K562 (cell line): ENCODE results near the gene ITPR3. TPM values are rescaled to one million over a fixed set of nuclear protein-coding genes. Genes with fewer than 3 reads are reported as not detected.

Source experiments
- ATAC-seq: fragments of 200-7000 bp; cut with Tn5 transposase; 3 replicates; pipeline ENCODE4 v1.9.1; 2020; ENCODE audit warnings: moderate library complexity
- BruUV-seq: library from RNA; stranded (reverse); fragments of 400-500 nt; replicated peaks from 2 replicates; lab custom pipeline; 2021; lab: Mats Ljungman, UMichigan
- CTCF ChIA-PET: fragments of 300-600 bp; formaldehyde crosslinking; extraction: SDS; loops from one replicate; lab custom pipeline; 2021; ENCODE audit warnings: low intra/inter-chr PET ratio; lab: Yijun Ruan, JAX
- POLR2A ChIA-PET: fragments of 300-600, 350-650 bp; sonication (Branson Sonifier 250); formaldehyde crosslinking; extraction: SDS; loops from one replicate; lab custom pipeline; 2021; ENCODE audit warnings: antibody characterized with exemption, inconsistent platforms; lab: Yijun Ruan, JAX
- DNase-seq, 4 experiments: peaks; one replicate each; pipeline versions ENCODE4 v3.0.0 to v3.0.0-alpha.2; 2011 to 2018; ENCODE audit warnings: low spot score in 3 of 4, mixed read lengths in 3 of 4; ENCODE audit errors: extremely low read depth in 1 of 4
- FAIRE-seq: peaks from 2 replicates; lab custom pipeline; 2011; peaks lifted over from hg19 to GRCh38; lab: Jason Lieb, UNC
- H2AFZ ChIP-seq: 2 replicates; pipeline ENCODE4 v1.6.0; 2011; ENCODE audit warnings: low read depth, low read length, control low read depth, inconsistent platforms
- H3K27ac ChIP-seq: fragments of 200-600 bp; 3 replicates; pipeline ENCODE4 v1.8.0; 2011; ENCODE audit warnings: low read depth, mild to moderate bottlenecking, control low read depth, inconsistent platforms, low read length, moderate library complexity, mixed read lengths; ENCODE audit errors: extremely low read depth
- H3K27me3 ChIP-seq, 2 experiments: fragments of 300-600 bp in 1 of 2; 2 replicates in 1 of 2; 3 replicates in 1 of 2; pipeline versions ENCODE4 v1.6.0 to v1.8.0; 2011; ENCODE audit warnings: inconsistent platforms in 2 of 2, low read length in 2 of 2, mild to moderate bottlenecking in 1 of 2, mixed read lengths in 1 of 2, moderate library complexity in 1 of 2; ENCODE audit not compliant: control insufficient read depth in 2 of 2, insufficient read depth in 2 of 2
- H3K36me3 ChIP-seq: fragments of 300-600 bp; 3 replicates; pipeline ENCODE4 v1.8.0; 2011; ENCODE audit warnings: mild to moderate bottlenecking, low read length, inconsistent platforms; ENCODE audit not compliant: control insufficient read depth, insufficient read depth
- H3K4me1 ChIP-seq, 2 experiments: fragments of 200-600 bp in 1 of 2; replicated peaks in 1 of 2; 2 replicates in 1 of 2; 3 replicates in 1 of 2; pipeline versions ENCODE4 v1.5.1 to v1.8.0; 2011; ENCODE audit warnings: inconsistent platforms in 2 of 2, low read length in 2 of 2, mild to moderate bottlenecking in 1 of 2, mixed read lengths in 1 of 2, moderate library complexity in 1 of 2; ENCODE audit not compliant: control insufficient read depth in 2 of 2, insufficient read depth in 2 of 2
- H3K4me2 ChIP-seq: 2 replicates; pipeline ENCODE4 v1.6.1; 2011; ENCODE audit warnings: low read length, control low read depth, inconsistent platforms, mixed read lengths; ENCODE audit not compliant: insufficient read depth
- H3K4me3 ChIP-seq: fragments of 200-600 bp; sonication (generic), shearing (Covaris generic); 2 replicates; pipeline ENCODE4 v1.5.1; 2016; ENCODE audit warnings: control low read depth, inconsistent platforms
- H3K79me2 ChIP-seq: fragments of 200-600 bp; 3 replicates; pipeline ENCODE4 v1.8.0; 2011; ENCODE audit warnings: low read length, inconsistent platforms; ENCODE audit not compliant: control insufficient read depth, insufficient read depth
- H3K9ac ChIP-seq, 2 experiments: 2 replicates each; pipeline versions ENCODE4 v1.6.0 to v1.6.1; 2011; ENCODE audit warnings: low read depth in 2 of 2, low read length in 2 of 2, control low read depth in 1 of 2, inconsistent platforms in 1 of 2, mild to moderate bottlenecking in 1 of 2, mixed read lengths in 1 of 2; ENCODE audit not compliant: insufficient read depth in 1 of 2
- H3K9me1 ChIP-seq: one replicate; pipeline ENCODE4 v1.6.0; 2011; ENCODE audit warnings: inconsistent platforms, mild to moderate bottlenecking, low read length, moderate library complexity; ENCODE audit not compliant: control insufficient read depth, insufficient read depth
- H3K9me3 ChIP-seq: replicated peaks from 2 replicates; pipeline ENCODE4 v1.5.1; 2011; ENCODE audit warnings: low read depth, low read length, inconsistent platforms; ENCODE audit not compliant: control insufficient read depth, insufficient read depth
- H4K20me1 ChIP-seq: replicated peaks from 2 replicates; pipeline ENCODE4 v1.6.1; 2011; ENCODE audit warnings: low read length, inconsistent platforms, mixed read lengths; ENCODE audit not compliant: control insufficient read depth, insufficient read depth
- FIP1L1 ChIP-seq: fragments of 200-400 bp; formaldehyde crosslinking; IDR thresholded peaks from 2 replicates; pipeline ENCODE4 v1.6.1; 2018; ENCODE audit warnings: mild to moderate bottlenecking, low read depth, low read length; ENCODE audit not compliant: poor library complexity, severe bottlenecking
- HDAC1 ChIP-seq, 2 experiments: fragments of 450-650 bp; IDR thresholded peaks; 2 replicates each; pipeline ENCODE4 v1.6.1; 2016 to 2017; ENCODE audit warnings: inconsistent platforms in 1 of 2, mild to moderate bottlenecking in 1 of 2, moderate library complexity in 1 of 2
- HEY1 ChIP-seq: fragments of 250-450 bp; sonication (Bioruptor Pico); IDR thresholded peaks from 2 replicates; pipeline ENCODE4 v1.5.0; 2020; ENCODE audit warnings: mild to moderate bottlenecking, moderate library complexity, borderline replicate concordance
- MCM5 ChIP-seq: fragments of 450-650 bp; IDR thresholded peaks from 2 replicates; pipeline ENCODE4 v1.6.1; 2016; ENCODE audit warnings: low read depth
- NR4A1 ChIP-seq, 2 experiments: fragments of 250-450 bp in 1 of 2; fragments of 450-650 bp in 1 of 2; sonication (Bioruptor Pico) in 1 of 2; IDR thresholded peaks; 2 replicates each; pipeline versions ENCODE4 v1.4.0 to v1.6.1; 2016 to 2020; ENCODE audit warnings: mild to moderate bottlenecking in 2 of 2, missing compliant biosample characterization in 1 of 2, missing genetic modification characterization in 1 of 2, moderate library complexity in 1 of 2
- PHB ChIP-seq: fragments of 250-450 bp; sonication (Bioruptor Pico); IDR thresholded peaks from 2 replicates; pipeline ENCODE4 v1.5.0; 2021
- ZNF124 ChIP-seq: sonication (generic); formaldehyde crosslinking; IDR thresholded peaks from 2 replicates; pipeline ENCODE4 v1.8.1; 2022; ENCODE audit warnings: missing genetic modification reagents
- WGBS: fragments of 100-300 bp; shearing (Covaris generic); methylation state at CpG from one replicate; pipeline ENCODE4 v1.1.6; 2016; ENCODE audit warnings: low coverage, mixed read lengths; ENCODE audit not compliant: insufficient coverage; ENCODE audit errors: missing lambda C conversion rate; 5-methylcytosine and 5-hydroxymethylcytosine counted together
- in situ Hi-C: fragments of 300-500 bp; cut with MboI; formaldehyde crosslinking; loops from 4 replicates; pipeline ENCODE4 v1.15.0; 2018; ENCODE audit warnings: inconsistent platforms, mixed read lengths
- intact Hi-C: fragments of 100-400 bp; cut with micrococcal nuclease; formaldehyde crosslinking; loops from 2 replicates; pipeline ENCODE4 v1.14.2; 2022
- polyA plus RNA-seq, 8 experiments: library from polyadenylated mRNA; depleted of rRNA in 4 of 8; stranded (reverse) in 5 of 8; unstranded in 3 of 8; fragments of >200 nt; fragmentation: Nextera tagmentation in 2 of 8; fragmentation: Illumina TruSeq in 1 of 8; extraction: Ambion mirVana in 2 of 8; extraction: Trizol in 1 of 8; gene quantifications; 2 replicates each; pipeline versions ENCODE4 v1.2.1 to v1.2.3, GENCODE V29; 2011 to 2014; ENCODE audit warnings: inconsistent platforms in 1 of 8, missing spikeins in 1 of 8
- total RNA-seq, 7 experiments: library from RNA; depleted of rRNA in 6 of 7; stranded (reverse); fragments of >200 nt in 6 of 7; fragmentation: Illumina TruSeq in 2 of 7; extraction: Trizol in 2 of 7; gene quantifications; 2 replicates each; pipeline versions ENCODE4 v1.2.1 to v1.2.3, GENCODE V29; 2011 to 2021; ENCODE audit warnings: low replicate concordance in 1 of 7
- TF ChIP-seq, protein P1 (sequence below): fragments of 450-650 bp; formaldehyde crosslinking; IDR thresholded peaks from 2 replicates; pipeline ENCODE4 v1.4.0; 2020; ENCODE audit warnings: mild to moderate bottlenecking, mixed read lengths
- TF ChIP-seq, protein P2 (sequence below): fragments of 450-650 bp; IDR thresholded peaks from 2 replicates; pipeline ENCODE4 v1.6.1; 2016; ENCODE audit warnings: mild to moderate bottlenecking
- TF ChIP-seq, protein P3 (sequence below), 2 experiments: fragments of 450-650 bp; IDR thresholded peaks; 2 replicates each; pipeline ENCODE4 v1.6.1; 2016; ENCODE audit warnings: mild to moderate bottlenecking in 2 of 2, borderline replicate concordance in 1 of 2, low read depth in 1 of 2, moderate library complexity in 1 of 2

ITPR3 gene
- total and polyA plus RNA-seq, 9 of the 15 experiments (the other 6 are each of a cell fraction or from before 2014, with no cell fraction given): 0.39 to 35.7 (median 13.2) TPM

DNA sequence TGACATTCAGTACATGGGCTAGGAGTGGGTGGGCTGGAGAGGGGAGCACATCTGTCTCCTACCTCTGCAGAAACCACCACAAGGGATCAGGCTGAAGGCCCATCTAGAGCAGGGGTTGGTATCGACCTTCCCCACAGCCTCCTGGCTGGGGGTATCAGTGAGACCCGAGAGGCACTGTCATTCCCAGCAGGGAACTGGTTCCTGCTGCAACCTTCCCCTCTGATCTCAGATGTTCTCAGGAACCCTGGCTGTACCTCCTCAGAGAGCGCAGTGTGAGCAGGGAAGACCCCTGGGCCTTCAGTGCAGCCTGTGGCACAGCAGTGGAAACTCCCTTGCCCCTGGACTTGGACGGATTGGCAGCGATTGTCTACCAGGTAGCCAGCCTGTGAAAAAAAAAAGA lies 117.8 kb downstream of the ITPR3 start:
- CTCF ChIA-PET: no interaction called here
- FAIRE-seq (no peak), DNase-seq (no peak), ATAC-seq (no peak)
- Histone ChIP-seq H3K9me3 (no peaks in the 10 kb centered on the region), H3K27ac (no peak overlapping the region), H3K4me2 (no peak overlapping the region), H3K36me3 (no peaks in the 10 kb centered on the region), H3K27me3 (peaks cover 26 to 64% of the 10 kb centered on the region in 2 experiments; a peak in 4 of 5 replicates), H3K9ac (peak overlapping the region in 1 of 2 experiments; percentile 31; a peak in 2 of 4 replicates), H3K4me1 (peaks cover 7 to 8% of the 10 kb centered on the region in 2 experiments; a peak in 1 of 5 replicates), H3K79me2 (no peaks in the 10 kb centered on the region), H4K20me1 (no peaks in the 10 kb centered on the region; the same call in 1 of the 2 replicates), H3K4me3 (no peak overlapping the region), H2AFZ (no peak overlapping the region), H3K9me1 (no peaks in the 10 kb centered on the region)
- POLR2A ChIA-PET: no interaction called here
- no TSS peak for BruUV-seq
- WGBS: 25% methylated on average over 5 of the region's 5 CpGs
- intact Hi-C loops: no loop called here
- in situ Hi-C loops: no loop called here
- no peak for TF ChIP-seq HEY1 (CRISPR knock-in tag)
- TF ChIP-seq, protein P1, sequence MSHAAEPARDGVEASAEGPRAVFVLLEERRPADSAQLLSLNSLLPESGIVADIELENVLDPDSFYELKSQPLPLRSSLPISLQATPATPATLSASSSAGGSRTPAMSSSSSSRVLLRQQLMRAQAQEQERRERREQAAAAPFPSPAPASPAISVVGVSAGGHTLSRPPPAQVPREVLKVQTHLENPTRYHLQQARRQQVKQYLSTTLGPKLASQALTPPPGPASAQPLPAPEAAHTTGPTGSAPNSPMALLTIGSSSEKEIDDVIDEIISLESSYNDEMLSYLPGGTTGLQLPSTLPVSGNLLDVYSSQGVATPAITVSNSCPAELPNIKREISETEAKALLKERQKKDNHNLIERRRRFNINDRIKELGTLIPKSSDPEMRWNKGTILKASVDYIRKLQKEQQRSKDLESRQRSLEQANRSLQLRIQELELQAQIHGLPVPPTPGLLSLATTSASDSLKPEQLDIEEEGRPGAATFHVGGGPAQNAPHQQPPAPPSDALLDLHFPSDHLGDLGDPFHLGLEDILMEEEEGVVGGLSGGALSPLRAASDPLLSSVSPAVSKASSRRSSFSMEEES (CRISPR knock-in tag): no peak
- TF ChIP-seq ZNF124 (CRISPR knock-in tag): no peak
- no peak for TF ChIP-seq HDAC1 (IDR thresholded peaks at IDR 0.05)
- no peak for TF ChIP-seq FIP1L1
- TF ChIP-seq, protein P2, sequence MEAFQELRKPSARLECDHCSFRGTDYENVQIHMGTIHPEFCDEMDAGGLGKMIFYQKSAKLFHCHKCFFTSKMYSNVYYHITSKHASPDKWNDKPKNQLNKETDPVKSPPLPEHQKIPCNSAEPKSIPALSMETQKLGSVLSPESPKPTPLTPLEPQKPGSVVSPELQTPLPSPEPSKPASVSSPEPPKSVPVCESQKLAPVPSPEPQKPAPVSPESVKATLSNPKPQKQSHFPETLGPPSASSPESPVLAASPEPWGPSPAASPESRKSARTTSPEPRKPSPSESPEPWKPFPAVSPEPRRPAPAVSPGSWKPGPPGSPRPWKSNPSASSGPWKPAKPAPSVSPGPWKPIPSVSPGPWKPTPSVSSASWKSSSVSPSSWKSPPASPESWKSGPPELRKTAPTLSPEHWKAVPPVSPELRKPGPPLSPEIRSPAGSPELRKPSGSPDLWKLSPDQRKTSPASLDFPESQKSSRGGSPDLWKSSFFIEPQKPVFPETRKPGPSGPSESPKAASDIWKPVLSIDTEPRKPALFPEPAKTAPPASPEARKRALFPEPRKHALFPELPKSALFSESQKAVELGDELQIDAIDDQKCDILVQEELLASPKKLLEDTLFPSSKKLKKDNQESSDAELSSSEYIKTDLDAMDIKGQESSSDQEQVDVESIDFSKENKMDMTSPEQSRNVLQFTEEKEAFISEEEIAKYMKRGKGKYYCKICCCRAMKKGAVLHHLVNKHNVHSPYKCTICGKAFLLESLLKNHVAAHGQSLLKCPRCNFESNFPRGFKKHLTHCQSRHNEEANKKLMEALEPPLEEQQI: no peak
- TF ChIP-seq PHB: no peak
- TF ChIP-seq NR4A1 (CRISPR knock-in tag; IDR thresholded peaks at IDR 0.05): no peak
- TF ChIP-seq NR4A1 (tag; IDR thresholded peaks at IDR 0.05): no peak
- TF ChIP-seq, protein P3, sequence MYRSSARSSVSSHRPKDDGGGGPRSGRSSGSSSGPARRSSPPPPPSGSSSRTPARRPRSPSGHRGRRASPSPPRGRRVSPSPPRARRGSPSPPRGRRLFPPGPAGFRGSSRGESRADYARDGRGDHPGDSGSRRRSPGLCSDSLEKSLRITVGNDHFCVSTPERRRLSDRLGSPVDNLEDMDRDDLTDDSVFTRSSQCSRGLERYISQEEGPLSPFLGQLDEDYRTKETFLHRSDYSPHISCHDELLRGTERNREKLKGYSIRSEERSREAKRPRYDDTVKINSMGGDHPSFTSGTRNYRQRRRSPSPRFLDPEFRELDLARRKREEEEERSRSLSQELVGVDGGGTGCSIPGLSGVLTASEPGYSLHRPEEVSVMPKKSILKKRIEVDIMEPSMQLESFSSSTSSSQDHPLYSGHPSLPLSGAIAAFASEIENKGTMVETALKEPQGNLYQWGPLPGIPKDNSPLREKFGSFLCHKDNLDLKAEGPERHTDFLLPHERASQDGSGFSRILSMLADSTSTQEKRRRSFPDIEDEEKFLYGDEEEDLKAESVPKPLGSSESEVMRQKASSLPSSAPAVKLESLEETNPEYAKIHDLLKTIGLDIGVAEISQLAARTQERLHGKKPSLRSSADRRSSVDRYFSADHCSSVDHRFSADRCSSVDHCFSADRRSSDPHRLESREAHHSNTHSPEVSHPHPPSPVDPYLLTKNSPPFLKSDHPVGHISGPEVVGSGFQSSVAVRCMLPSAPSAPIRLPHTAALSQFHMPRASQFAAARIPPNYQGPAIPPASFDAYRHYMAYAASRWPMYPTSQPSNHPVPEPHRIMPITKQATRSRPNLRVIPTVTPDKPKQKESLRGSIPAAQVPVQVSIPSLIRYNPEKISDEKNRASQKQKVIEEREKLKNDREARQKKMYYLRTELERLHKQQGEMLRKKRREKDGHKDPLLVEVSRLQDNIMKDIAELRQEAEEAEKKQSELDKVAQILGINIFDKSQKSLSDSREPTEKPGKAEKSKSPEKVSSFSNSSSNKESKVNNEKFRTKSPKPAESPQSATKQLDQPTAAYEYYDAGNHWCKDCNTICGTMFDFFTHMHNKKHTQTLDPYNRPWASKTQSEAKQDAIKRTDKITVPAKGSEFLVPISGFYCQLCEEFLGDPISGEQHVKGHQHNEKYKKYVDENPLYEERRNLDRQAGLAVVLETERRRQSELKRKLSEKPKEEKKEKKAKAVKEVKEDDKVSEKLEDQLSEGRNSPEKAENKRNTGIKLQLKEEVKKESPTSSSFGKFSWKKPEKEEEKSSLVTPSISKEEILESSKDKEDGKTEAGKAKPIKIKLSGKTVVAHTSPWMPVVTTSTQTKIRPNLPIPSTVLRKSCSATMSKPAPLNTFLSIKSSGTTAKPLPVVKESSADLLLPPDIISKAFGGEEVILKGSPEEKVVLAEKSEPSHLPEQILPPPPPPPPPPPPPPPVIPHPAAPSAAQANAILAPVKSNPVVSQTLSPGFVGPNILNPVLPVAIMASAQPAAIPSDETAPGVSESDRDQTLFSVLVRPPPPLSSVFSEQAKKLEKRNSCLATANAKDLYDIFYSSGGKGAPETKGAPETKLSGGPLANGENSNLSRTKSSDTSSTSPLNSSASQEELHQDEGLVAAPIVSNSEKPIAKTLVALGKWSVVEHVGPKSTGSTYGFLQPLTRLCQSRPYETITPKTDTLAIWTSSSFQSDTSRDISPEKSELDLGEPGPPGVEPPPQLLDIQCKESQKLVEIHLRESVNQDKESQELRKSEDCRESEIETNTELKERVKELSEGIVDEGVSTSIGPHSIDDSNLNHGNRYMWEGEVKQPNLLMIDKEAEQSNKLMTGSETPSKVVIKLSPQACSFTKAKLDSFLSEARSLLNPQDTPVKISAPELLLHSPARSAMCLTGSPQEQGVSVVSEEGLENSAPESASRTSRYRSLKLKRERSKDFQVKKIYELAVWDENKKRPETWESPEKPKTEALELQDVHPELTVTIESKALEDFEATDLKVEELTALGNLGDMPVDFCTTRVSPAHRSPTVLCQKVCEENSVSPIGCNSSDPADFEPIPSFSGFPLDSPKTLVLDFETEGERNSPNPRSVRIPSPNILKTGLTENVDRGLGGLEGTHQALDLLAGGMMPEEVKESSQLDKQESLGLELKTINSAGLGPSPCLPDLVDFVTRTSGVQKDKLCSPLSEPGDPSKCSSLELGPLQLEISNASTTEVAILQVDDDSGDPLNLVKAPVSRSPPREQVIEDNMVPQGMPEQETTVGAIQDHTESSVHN (IDR thresholded peaks at IDR 0.05; ENCODE audit: borderline replicate concordance in 1 of 2, low read depth in 1 of 2): no peak
- no peak for TF ChIP-seq MCM5
